Measurements from ENCODE around the gene CEP120.
A peak's percentile ranks its signal among the peaks of the same experiment; 100 is the strongest.

CEP120 gene

GRCh38 chr5:123364441-123365155, 58.6 kb downstream of the CEP120 start:
- Mint-ChIP-seq H3K9me3 (no peaks in the 10 kb centered on the region), H3K27ac (peak overlapping the region; percentile 60 to 89 (median 79)), H3K27me3 (ENCODE audit: low read depth) (no peaks in the 10 kb centered on the region), H3K4me3 (peak overlapping the region in 2 of 3 experiments; percentile 68 to 75), H3K4me1 (peaks cover 43% of the 10 kb centered on the region), H3K36me3 (ENCODE audit: low read depth) (peaks cover 22% of the 10 kb centered on the region)
- TF ChIP-seq CTCF (IDR thresholded peaks at IDR 0.05; ENCODE audit: unreplicated experiment in 3 of 3), result no peak

- H3K4me1 Mint-ChIP-seq, result peaks cover 51% of the 10 kb centered on the region
- peak overlapping the region in 2 of 3 experiments; percentile 41 to 99 for H3K27ac Mint-ChIP-seq
- H3K9me3 Mint-ChIP-seq, result peaks cover 12% of the 10 kb centered on the region
- H3K27me3 Mint-ChIP-seq (ENCODE audit: low read depth), result no peaks in the 10 kb centered on the region
- H3K4me3 Mint-ChIP-seq, result peak overlapping the region in 1 of 3 experiments; percentile 17
- TF ChIP-seq CTCF (IDR thresholded peaks at IDR 0.05; ENCODE audit: unreplicated experiment in 3 of 3), result no peak
- H3K36me3 Mint-ChIP-seq (ENCODE audit: low read depth), result peaks cover 50% of the 10 kb centered on the region
Observed at GRCh38 chr5:123360910-123361309, 62.3 kb downstream of the CEP120 start.

- Mint-ChIP-seq H3K4me3 (peak overlapping the region in 1 of 3 experiments; percentile 3), H3K27ac (peak overlapping the region; percentile 91 to 99 (median 92))
Observed at GRCh38 chr5:123360201-123360571, 63.0 kb downstream of the CEP120 start.

GRCh38 chr5:123359454-123360200, 63.6 kb downstream of the CEP120 start:
- Mint-ChIP-seq H3K27ac (peak overlapping the region; percentile 92 to 99 (median 93)), H3K27me3 (ENCODE audit: low read depth) (no peaks in the 10 kb centered on the region), H3K4me1 (peaks cover 46% of the 10 kb centered on the region), H3K36me3 (ENCODE audit: low read depth) (peaks cover 55% of the 10 kb centered on the region), H3K9me3 (peaks cover 12% of the 10 kb centered on the region), H3K4me3 (peak overlapping the region in 2 of 3 experiments; percentile 61 to 78)
- no peak for TF ChIP-seq CTCF (IDR thresholded peaks at IDR 0.05; ENCODE audit: unreplicated experiment in 3 of 3)

More at GRCh38 chr5:123360201-123360571, 63.0 kb downstream of the CEP120 start:
- no peaks in the 10 kb centered on the region for H3K27me3 Mint-ChIP-seq (ENCODE audit: low read depth)
- no peak for TF ChIP-seq CTCF (IDR thresholded peaks at IDR 0.05; ENCODE audit: unreplicated experiment in 3 of 3)
- H3K4me1 Mint-ChIP-seq, result peaks cover 46% of the 10 kb centered on the region
- peaks cover 12% of the 10 kb centered on the region for H3K9me3 Mint-ChIP-seq
- peaks cover 54% of the 10 kb centered on the region for H3K36me3 Mint-ChIP-seq (ENCODE audit: low read depth)

GRCh38 chr5:123358751-123359150, 64.5 kb downstream of the CEP120 start:
- Mint-ChIP-seq H3K4me1 (peaks cover 46% of the 10 kb centered on the region), H3K27me3 (ENCODE audit: low read depth) (no peaks in the 10 kb centered on the region), H3K36me3 (ENCODE audit: low read depth) (peaks cover 59% of the 10 kb centered on the region), H3K27ac (peak overlapping the region; percentile 92 to 99 (median 93)), H3K4me3 (peak overlapping the region in 1 of 3 experiments; percentile 41), H3K9me3 (peaks cover 16% of the 10 kb centered on the region)
- TF ChIP-seq CTCF (IDR thresholded peaks at IDR 0.05; ENCODE audit: unreplicated experiment in 3 of 3), result no peak

Data from nephron (organoid).